Astrocyte of the hippocampus (primary cell): ENCODE results near the gene ABCC1.

Experiments
- DNase-seq: peaks from one replicate; pipeline ENCODE4 v3.0.0; 2011; ENCODE audit warnings: low read depth, low spot score

Gene ABCC1

GRCh38 chr16:15993128-15993527 lies 43.7 kb downstream of the ABCC1 start:
- DNase-seq = no peak

GRCh38 chr16:15993541-15993940 lies 44.1 kb downstream of the ABCC1 start:
- no peak for DNase-seq

GRCh38 chr16:15993946-15994665 lies 44.7 kb downstream of the ABCC1 start:
- DNase-seq = peak; percentile 89

GRCh38 chr16:15996432-15997109 lies 47.2 kb downstream of the ABCC1 start:
- peak; percentile 83 for DNase-seq

GRCh38 chr16:16000685-16001084 lies 51.3 kb downstream of the ABCC1 start:
- no peak for DNase-seq

- DNase-seq = no peak
Observed at GRCh38 chr16:16001596-16002255, 52.3 kb downstream of the ABCC1 start.

GRCh38 chr16:16003719-16004313 lies 54.4 kb downstream of the ABCC1 start:
- DNase-seq = no peak

- peak; percentile 86 for DNase-seq
Observed at GRCh38 chr16:16004314-16004749, 54.9 kb downstream of the ABCC1 start.

- no peak for DNase-seq
Observed at GRCh38 chr16:16005721-16006120, 56.3 kb downstream of the ABCC1 start.

GRCh38 chr16:16006650-16007049 lies 57.2 kb downstream of the ABCC1 start:
- DNase-seq = no peak

- DNase-seq = no peak
Observed at GRCh38 chr16:16007743-16008111, 58.3 kb downstream of the ABCC1 start.

- DNase-seq = no peak
Observed at GRCh38 chr16:16008666-16009065, 59.2 kb downstream of the ABCC1 start.

GRCh38 chr16:16009401-16009800 lies 60.0 kb downstream of the ABCC1 start:
- DNase-seq = no peak

GRCh38 chr16:16010194-16010593 lies 60.8 kb downstream of the ABCC1 start:
- no peak for DNase-seq

- DNase-seq = no peak
Observed at GRCh38 chr16:16012144-16012543, 62.7 kb downstream of the ABCC1 start.

GRCh38 chr16:16013812-16014211 lies 64.4 kb downstream of the ABCC1 start:
- no peak for DNase-seq

GRCh38 chr16:16014329-16015224 lies 65.2 kb downstream of the ABCC1 start:
- DNase-seq = peak; percentile 69

GRCh38 chr16:16015849-16016248 lies 66.4 kb downstream of the ABCC1 start:
- DNase-seq = no peak

GRCh38 chr16:16016388-16016964 lies 67.1 kb downstream of the ABCC1 start:
- no peak for DNase-seq

- no peak for DNase-seq
Observed at GRCh38 chr16:16017812-16018211, 68.4 kb downstream of the ABCC1 start.

- no peak for DNase-seq
Observed at GRCh38 chr16:16018705-16019104, 69.3 kb downstream of the ABCC1 start.
